Endothelial cell of umbilical vein (primary cell): ENCODE data around the gene RELN. TPM values are rescaled to one million over a fixed set of nuclear protein-coding genes. Genes with fewer than 3 reads are reported as not detected.

Source experiments
- BruUV-seq: library from RNA; stranded (reverse); fragments of 400-500 nt; replicated peaks from 2 replicates; lab custom pipeline; 2021; lab: Mats Ljungman, UMichigan
- CTCF ChIA-PET: fragments of 300-600, 350-600 bp; sonication (Branson Sonifier 250); formaldehyde crosslinking; loops from one replicate; lab custom pipeline; 2021; ENCODE audit warnings: antibody characterized with exemption, inconsistent platforms; lab: Charles Lee
- POLR2A ChIA-PET: fragments of 300-600, 350-600 bp; sonication (Branson Sonifier 250); formaldehyde crosslinking; loops from one replicate; lab custom pipeline; 2021; ENCODE audit warnings: antibody characterized with exemption, inconsistent platforms; lab: Charles Lee
- DNase-seq: peaks from one replicate; pipeline ENCODE4 v3.0.0-alpha.2; 2011; ENCODE audit warnings: low read depth, low spot score
- FAIRE-seq: peaks from 2 replicates; lab custom pipeline; 2011; peaks lifted over from hg19 to GRCh38; lab: Jason Lieb, UNC
- H2AFZ ChIP-seq: 2 replicates; pipeline ENCODE4 v1.6.0; 2012; ENCODE audit warnings: low read depth, low read length, control low read depth, inconsistent platforms
- H3K27ac ChIP-seq: 2 replicates; pipeline ENCODE4 v1.5.1; 2011; ENCODE audit warnings: low read depth, mild to moderate bottlenecking, control low read depth, low read length, moderate library complexity; ENCODE audit not compliant: insufficient read depth
- H3K27me3 ChIP-seq, 2 experiments: 2 replicates each; pipeline versions ENCODE4 v1.6.0 to v1.6.1; 2011; ENCODE audit warnings: low read length in 2 of 2, mixed read lengths in 1 of 2; ENCODE audit not compliant: control insufficient read depth in 2 of 2, insufficient read depth in 2 of 2
- H3K36me3 ChIP-seq, 2 experiments: 2 replicates in 1 of 2; 3 replicates in 1 of 2; pipeline ENCODE4 v1.5.1; 2011; ENCODE audit warnings: low read length in 2 of 2, mild to moderate bottlenecking in 1 of 2, moderate library complexity in 1 of 2; ENCODE audit not compliant: control insufficient read depth in 2 of 2, insufficient read depth in 2 of 2; ENCODE audit errors: extremely low read depth in 1 of 2
- H3K4me1 ChIP-seq: 3 replicates; pipeline ENCODE4 v1.5.1; 2011; ENCODE audit warnings: mild to moderate bottlenecking, low read length; ENCODE audit not compliant: control insufficient read depth, insufficient read depth; ENCODE audit errors: extremely low read depth
- H3K4me2 ChIP-seq: 2 replicates; pipeline ENCODE4 v1.6.1; 2011; ENCODE audit warnings: low read length, control low read depth, mixed read lengths; ENCODE audit not compliant: insufficient read depth
- H3K4me3 ChIP-seq, 3 experiments: fragments of 200-600 bp in 1 of 3; sonication (generic), shearing (Covaris generic) in 1 of 3; replicated peaks in 1 of 3; 2 replicates each; pipeline ENCODE4 v1.5.1; 2011 to 2016; ENCODE audit warnings: control low read depth in 3 of 3, low read length in 3 of 3, mild to moderate bottlenecking in 2 of 3, inconsistent platforms in 1 of 3, low read depth in 1 of 3, moderate library complexity in 1 of 3; ENCODE audit not compliant: insufficient read depth in 1 of 3
- H3K79me2 ChIP-seq: 2 replicates; pipeline ENCODE4 v1.6.0; 2012; ENCODE audit warnings: low read length, inconsistent platforms; ENCODE audit not compliant: control insufficient read depth, insufficient read depth
- H3K9ac ChIP-seq: replicated peaks from 2 replicates; pipeline ENCODE3; 2011; ENCODE audit warnings: low read length, control low read depth; ENCODE audit not compliant: insufficient read depth; ENCODE audit errors: extremely low read depth
- H3K9me1 ChIP-seq: replicated peaks from 3 replicates; pipeline ENCODE4 v1.6.0; 2011; ENCODE audit warnings: mild to moderate bottlenecking, low read length; ENCODE audit not compliant: control insufficient read depth, insufficient read depth; ENCODE audit errors: extremely low read depth
- H3K9me3 ChIP-seq: replicated peaks from 2 replicates; pipeline ENCODE4 v1.5.1; 2012; ENCODE audit warnings: low read length, inconsistent platforms; ENCODE audit not compliant: control insufficient read depth, insufficient read depth
- H4K20me1 ChIP-seq: replicated peaks from 2 replicates; pipeline ENCODE3; 2011; ENCODE audit warnings: mild to moderate bottlenecking, low read length; ENCODE audit not compliant: control insufficient read depth, insufficient read depth; ENCODE audit errors: extremely low read depth
- CTCF ChIP-seq, 2 donors: IDR thresholded peaks; 1 replicate in 1 of 2; 2 replicates in 1 of 2; pipeline ENCODE4 v1.5.1; 2011; ENCODE audit warnings: low read length in 2 of 2, mild to moderate bottlenecking in 2 of 2, moderate library complexity in 2 of 2, control low read depth in 1 of 2, inconsistent platforms in 1 of 2, low read depth in 1 of 2; ENCODE audit not compliant: insufficient read depth in 1 of 2; ENCODE audit errors: extremely low read depth in 1 of 2
- EZH2 ChIP-seq: IDR thresholded peaks from 2 replicates; pipeline ENCODE4 v1.6.1; 2012; ENCODE audit warnings: borderline replicate concordance, low read depth, mild to moderate bottlenecking, moderate library complexity, low read length, inconsistent platforms; ENCODE audit not compliant: severe bottlenecking
- FOS ChIP-seq: IDR thresholded peaks from 2 replicates; pipeline ENCODE4 v1.6.1; 2011; ENCODE audit warnings: mild to moderate bottlenecking, low read length, moderate library complexity, borderline replicate concordance; ENCODE audit not compliant: insufficient read depth
- GATA2 ChIP-seq: IDR thresholded peaks from 2 replicates; pipeline ENCODE4 v1.7.0; 2011; ENCODE audit warnings: low read depth, mild to moderate bottlenecking, moderate library complexity, mixed read lengths, low read length; ENCODE audit not compliant: insufficient read length, insufficient read depth
- JUN ChIP-seq: IDR thresholded peaks from 2 replicates; pipeline ENCODE4 v1.6.1; 2011; ENCODE audit warnings: borderline replicate concordance, low read depth; ENCODE audit not compliant: insufficient read length, insufficient read depth
- MAX ChIP-seq: IDR thresholded peaks from 2 replicates; pipeline ENCODE4 v1.6.1; 2011; ENCODE audit not compliant: insufficient read depth, insufficient read length
- MYC ChIP-seq: IDR thresholded peaks from one replicate; pipeline ENCODE4 v1.6.1; 2011; ENCODE audit warnings: mild to moderate bottlenecking, low read depth, low read length
- POLR2A ChIP-seq: IDR thresholded peaks from 2 replicates; pipeline ENCODE4 v1.6.1; 2012; ENCODE audit warnings: low read depth, mild to moderate bottlenecking, control low read depth, low read length
- POLR2AphosphoS5 ChIP-seq: IDR thresholded peaks from 2 replicates; pipeline ENCODE4 v1.6.1; 2012; ENCODE audit warnings: low read depth, mild to moderate bottlenecking, control low read depth, low read length, moderate library complexity; ENCODE audit not compliant: insufficient read depth
- dilution Hi-C: fragments of 300-500 bp; cut with MboI; formaldehyde crosslinking; loops from one replicate; pipeline ENCODE4 v1.15.0; 2019; ENCODE audit warnings: low sequenced_read_pairs; ENCODE audit not compliant: extremely low pct_ligation_motif_present
- intact Hi-C: fragments of 100-400 bp; cut with micrococcal nuclease; formaldehyde crosslinking; loops from one replicate; pipeline ENCODE4 v1.10.0; 2022
- polyA plus RNA-seq, 4 experiments: library from polyadenylated mRNA; depleted of rRNA in 3 of 4; stranded (reverse) in 3 of 4; unstranded in 1 of 4; fragments of >200 nt; gene quantifications; 2 replicates each; pipeline versions ENCODE4 v1.2.1 to v1.2.3, GENCODE V29; 2011 to 2012; ENCODE audit warnings: missing spikeins in 1 of 4
- total RNA-seq: library from RNA; stranded (reverse); gene quantifications from 2 replicates; pipeline ENCODE4 v1.2.3, GENCODE V29; 2021

The RELN gene
- total and polyA plus RNA-seq, 2 donors (not counting 3 experiments of a cell fraction or from before 2014, with no cell fraction given): 0.15 to 0.22 TPM

GRCh38 chr7:103551016-103551415, 438.4 kb downstream of the RELN start:
- Histone ChIP-seq H3K4me2 (no peak overlapping the region), H3K9me3 (no peaks in the 10 kb centered on the region), H3K79me2 (no peaks in the 10 kb centered on the region), H3K9me1 (no peaks in the 10 kb centered on the region), H3K27me3 (no peaks in the 10 kb centered on the region), H3K4me3 (no peak overlapping the region), H3K27ac (no peak overlapping the region), H3K9ac (no peak overlapping the region), H4K20me1 (no peaks in the 10 kb centered on the region), H2AFZ (no peak overlapping the region), H3K36me3 (no peaks in the 10 kb centered on the region), H3K4me1 (no peaks in the 10 kb centered on the region)
- FAIRE-seq: no peak
- dilution Hi-C loops: no loop called here
- TF ChIP-seq MYC (no peak), JUN (no peak), POLR2A (no peak), FOS (no peak), POLR2AphosphoS5 (no peak), CTCF (IDR thresholded peaks at IDR 0.05; ENCODE audit: extremely low read depth in 1 of 2, insufficient read depth in 1 of 2, low read depth in 1 of 2, low read length in 2 of 2) (no peak), EZH2 (no peak), MAX (no peak), GATA2 (no peak)
- intact Hi-C loops: no loop called here
- no peak for DNase-seq
- no TSS peak for BruUV-seq
- ChIA-PET CTCF (no interaction called here), POLR2A (no interaction called here)
